ENCODE results near the gene NEK7.

- TF ChIP-seq CTCF (IDR thresholded peaks at IDR 0.05) (no peak), POLR2A (IDR thresholded peaks at IDR 0.05) (no peak)
Observed at GRCh38 chr1:198330982-198331615, 174.3 kb downstream of the NEK7 start.

Measured in lower leg skin (tissue), 3 donors.